GM19035 (cell line): Measurements from ENCODE around the gene ZFHX3.
"Not testable (repeated sequence)": the region's sequence is repeated elsewhere in the genome, so short reads cannot be mapped to it uniquely, and the experiment has no call there.

Experiments used
- ATAC-seq: cut with Tn5 transposase; IDR thresholded peaks from one replicate; pipeline ENCODE4 v1.9.1; 2021; ENCODE audit not compliant: unreplicated experiment

The ZFHX3 gene

GRCh38 chr16:73000907-73001521 lies 46.9 kb downstream of the ZFHX3 start:
- no peak for ATAC-seq

- ATAC-seq, result no peak
Observed at GRCh38 chr16:73000020-73000906, 47.7 kb downstream of the ZFHX3 start.

GRCh38 chr16:72999541-73000019 lies 48.3 kb downstream of the ZFHX3 start:
- no peak for ATAC-seq

- no peak for ATAC-seq
Observed at GRCh38 chr16:72997141-72997542, 50.8 kb downstream of the ZFHX3 start.

- no peak for ATAC-seq
Observed at GRCh38 chr16:72996291-72997062, 51.5 kb downstream of the ZFHX3 start.

GRCh38 chr16:72995882-72996270 lies 52.1 kb downstream of the ZFHX3 start:
- ATAC-seq, result not testable (repeated sequence)

GRCh38 chr16:72995151-72995881 lies 52.6 kb downstream of the ZFHX3 start:
- ATAC-seq, result no peak

- no peak for ATAC-seq
Observed at GRCh38 chr16:72992142-72992601, 55.8 kb downstream of the ZFHX3 start.

- no peak for ATAC-seq
Observed at GRCh38 chr16:72991644-72992043, 56.3 kb downstream of the ZFHX3 start.

- ATAC-seq, result no peak
Observed at GRCh38 chr16:72991211-72991610, 56.7 kb downstream of the ZFHX3 start.

- no peak for ATAC-seq
Observed at GRCh38 chr16:72990571-72990970, 57.4 kb downstream of the ZFHX3 start.

GRCh38 chr16:72989579-72990551 lies 58.1 kb downstream of the ZFHX3 start:
- no peak for ATAC-seq

- not testable (repeated sequence) for ATAC-seq
Observed at GRCh38 chr16:72989203-72989578, 58.7 kb downstream of the ZFHX3 start.

- ATAC-seq, result no peak
Observed at GRCh38 chr16:72988569-72988968, 59.4 kb downstream of the ZFHX3 start.

- ATAC-seq, result no peak
Observed at GRCh38 chr16:72987480-72987901, 60.4 kb downstream of the ZFHX3 start.

- no peak for ATAC-seq
Observed at GRCh38 chr16:72985995-72986394, 61.9 kb downstream of the ZFHX3 start.

- ATAC-seq, result no peak
Observed at GRCh38 chr16:72985148-72985941, 62.6 kb downstream of the ZFHX3 start.

- ATAC-seq, result no peak
Observed at GRCh38 chr16:72983728-72984350, 64.1 kb downstream of the ZFHX3 start.
